K562 (cell line): ENCODE results near the gene MGA. TPM values are rescaled to one million over a fixed set of nuclear protein-coding genes. Genes with fewer than 3 reads are reported as not detected.

Experiments used
- ATF1 ChIP-seq, 2 experiments: fragments of 450-650 bp in 1 of 2; IDR thresholded peaks; 2 replicates each; pipeline ENCODE4 v1.6.1; 2016; ENCODE audit warnings: missing compliant biosample characterization in 1 of 2, missing genetic modification characterization in 1 of 2
- ELF1 ChIP-seq: fragments of 200-800 bp; sonication (Bioruptor generic); IDR thresholded peaks from 2 replicates; pipeline ENCODE4 v1.6.1; 2016; ENCODE audit warnings: missing genetic modification characterization, missing compliant biosample characterization
- NFIC ChIP-seq: fragments of 450-650 bp; IDR thresholded peaks from 2 replicates; pipeline ENCODE4 v1.6.1; 2017; ENCODE audit warnings: mild to moderate bottlenecking, inconsistent platforms
- POLR2H ChIP-seq: IDR thresholded peaks from 2 replicates; pipeline ENCODE4 v1.6.1; 2016; ENCODE audit warnings: missing genetic modification characterization, low read depth, mild to moderate bottlenecking, control low read depth, missing compliant biosample characterization, moderate library complexity
- RBM34 ChIP-seq: fragments of 200-400 bp; formaldehyde crosslinking; IDR thresholded peaks from 2 replicates; pipeline ENCODE4 v1.6.1; 2018; ENCODE audit warnings: low read length, borderline replicate concordance; ENCODE audit not compliant: insufficient read depth
- RFX5 ChIP-seq: IDR thresholded peaks from 2 replicates; pipeline ENCODE4 v1.6.1; 2011; ENCODE audit warnings: low read depth, mild to moderate bottlenecking, improper control_type of control experiment, low read length
- SAP30 ChIP-seq: fragments of 200-600 bp; sonication (generic); IDR thresholded peaks from 2 replicates; pipeline ENCODE4 v1.6.1; 2012; ENCODE audit warnings: borderline replicate concordance, low read depth, mild to moderate bottlenecking, moderate library complexity, low read length, control low read depth, inconsistent platforms; ENCODE audit not compliant: insufficient read depth, poor library complexity, severe bottlenecking
- SMARCC2 ChIP-seq: fragments of 450-650 bp; IDR thresholded peaks from 2 replicates; pipeline ENCODE4 v1.6.1; 2017; ENCODE audit warnings: antibody characterized with exemption, moderate library complexity, mild to moderate bottlenecking, low read depth
- TAL1 ChIP-seq: fragments of 450-650 bp; IDR thresholded peaks from 2 replicates; pipeline ENCODE4 v1.6.1; 2016; ENCODE audit warnings: mild to moderate bottlenecking
- TARDBP ChIP-seq: fragments of 450-650 bp; IDR thresholded peaks from 2 replicates; pipeline ENCODE4 v1.6.1; 2016
- TOE1 ChIP-seq, 2 experiments: fragments of 450-650 bp in 1 of 2; sonication (generic) in 1 of 2; formaldehyde crosslinking in 1 of 2; IDR thresholded peaks; 2 replicates each; pipeline versions ENCODE4 v1.7.1 to v1.8.0; 2016 to 2022; ENCODE audit warnings: borderline replicate concordance in 2 of 2, mild to moderate bottlenecking in 2 of 2, antibody characterized with exemption in 1 of 2, inconsistent platforms in 1 of 2, low read depth in 1 of 2, missing genetic modification reagents in 1 of 2, moderate library complexity in 1 of 2
- ZNF263 ChIP-seq: sonication (generic); formaldehyde crosslinking; IDR thresholded peaks from 2 replicates; pipeline ENCODE4 v1.8.0; 2022; ENCODE audit warnings: mild to moderate bottlenecking, missing genetic modification reagents, borderline replicate concordance
- ZNF316 ChIP-seq: fragments of 450-650 bp; IDR thresholded peaks from 2 replicates; pipeline ENCODE4 v1.6.1; 2016
- ZNF518B ChIP-seq: fragments of 250-450 bp; sonication (Bioruptor Pico); IDR thresholded peaks from 2 replicates; pipeline ENCODE4 v1.5.0; 2021; ENCODE audit warnings: mild to moderate bottlenecking, moderate library complexity
- ZNF589 ChIP-seq: fragments of 200-800 bp; sonication (Bioruptor generic); IDR thresholded peaks from 2 replicates; pipeline ENCODE4 v1.6.1; 2016; ENCODE audit warnings: low read depth, missing genetic modification characterization, missing compliant biosample characterization
- ZNF766 ChIP-seq: fragments of 200-800 bp; sonication (Bioruptor generic); conservative IDR thresholded peaks from 2 replicates; pipeline ENCODE4 v1.6.1; 2016; ENCODE audit warnings: missing genetic modification characterization, missing compliant biosample characterization
- ZNF780A ChIP-seq: fragments of 250-450 bp; sonication (Bioruptor Pico); IDR thresholded peaks from 2 replicates; pipeline ENCODE4 v1.5.0; 2021; ENCODE audit warnings: mild to moderate bottlenecking
- polyA plus RNA-seq, 8 experiments: library from polyadenylated mRNA; depleted of rRNA in 4 of 8; stranded (reverse) in 5 of 8; unstranded in 3 of 8; fragments of >200 nt; fragmentation: Nextera tagmentation in 2 of 8; fragmentation: Illumina TruSeq in 1 of 8; extraction: Ambion mirVana in 2 of 8; extraction: Trizol in 1 of 8; gene quantifications; 2 replicates each; pipeline versions ENCODE4 v1.2.1 to v1.2.3, GENCODE V29; 2011 to 2014; ENCODE audit warnings: inconsistent platforms in 1 of 8, missing spikeins in 1 of 8
- total RNA-seq, 7 experiments: library from RNA; depleted of rRNA in 6 of 7; stranded (reverse); fragments of >200 nt in 6 of 7; fragmentation: Illumina TruSeq in 2 of 7; extraction: Trizol in 2 of 7; gene quantifications; 2 replicates each; pipeline versions ENCODE4 v1.2.1 to v1.2.3, GENCODE V29; 2011 to 2021; ENCODE audit warnings: low replicate concordance in 1 of 7
- TF ChIP-seq, protein P1 (sequence below): fragments of 450-650 bp; conservative IDR thresholded peaks from 2 replicates; pipeline ENCODE4 v1.6.1; 2016; ENCODE audit warnings: missing genetic modification characterization, low read depth, mild to moderate bottlenecking, missing compliant biosample characterization, moderate library complexity
- TF ChIP-seq, protein P2 (sequence below): sonication (generic); formaldehyde crosslinking; IDR thresholded peaks from 2 replicates; pipeline ENCODE4 v1.8.0; 2022; ENCODE audit warnings: missing genetic modification reagents, mild to moderate bottlenecking, borderline replicate concordance

MGA gene
- total and polyA plus RNA-seq, 9 of the 15 experiments (the other 6 are each of a cell fraction or from before 2014, with no cell fraction given), result 4.7 to 56.1 (median 21.1) TPM

- TF ChIP-seq SMARCC2, result peak; percentile 42; the same call in 1 of the 2 replicates
- peak; percentile 68; the same call in 1 of the 2 replicates for TF ChIP-seq ZNF263 (CRISPR knock-in tag)
- TF ChIP-seq NFIC, result peak; percentile 57; the same call in 1 of the 2 replicates
- no peak for TF ChIP-seq ZNF518B (CRISPR knock-in tag)
- no peak for TF ChIP-seq TAL1
- peak; percentile 72; the same call in 1 of the 2 replicates for TF ChIP-seq ZNF589 (CRISPR knock-in tag)
- TF ChIP-seq ZNF766, result no peak
- peak; percentile 88 for TF ChIP-seq TARDBP
- no peak for TF ChIP-seq RFX5
- peak; percentile 87 for TF ChIP-seq TOE1 (IDR thresholded peaks at IDR 0.05; ENCODE audit: borderline replicate concordance)
- TF ChIP-seq TOE1 (CRISPR knock-in tag; IDR thresholded peaks at IDR 0.05; ENCODE audit: borderline replicate concordance, low read depth), result no peak
- TF ChIP-seq SAP30, result peak; percentile 39
- no peak for TF ChIP-seq ZNF780A (CRISPR knock-in tag)
- TF ChIP-seq ZNF316, result no peak
- TF ChIP-seq RBM34, result no peak
- peak; percentile 39; the same call in 1 of the 2 replicates for TF ChIP-seq ELF1 (tag)
- TF ChIP-seq, protein P1, sequence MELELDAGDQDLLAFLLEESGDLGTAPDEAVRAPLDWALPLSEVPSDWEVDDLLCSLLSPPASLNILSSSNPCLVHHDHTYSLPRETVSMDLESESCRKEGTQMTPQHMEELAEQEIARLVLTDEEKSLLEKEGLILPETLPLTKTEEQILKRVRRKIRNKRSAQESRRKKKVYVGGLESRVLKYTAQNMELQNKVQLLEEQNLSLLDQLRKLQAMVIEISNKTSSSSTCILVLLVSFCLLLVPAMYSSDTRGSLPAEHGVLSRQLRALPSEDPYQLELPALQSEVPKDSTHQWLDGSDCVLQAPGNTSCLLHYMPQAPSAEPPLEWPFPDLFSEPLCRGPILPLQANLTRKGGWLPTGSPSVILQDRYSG, result no peak
- TF ChIP-seq, protein P2, sequence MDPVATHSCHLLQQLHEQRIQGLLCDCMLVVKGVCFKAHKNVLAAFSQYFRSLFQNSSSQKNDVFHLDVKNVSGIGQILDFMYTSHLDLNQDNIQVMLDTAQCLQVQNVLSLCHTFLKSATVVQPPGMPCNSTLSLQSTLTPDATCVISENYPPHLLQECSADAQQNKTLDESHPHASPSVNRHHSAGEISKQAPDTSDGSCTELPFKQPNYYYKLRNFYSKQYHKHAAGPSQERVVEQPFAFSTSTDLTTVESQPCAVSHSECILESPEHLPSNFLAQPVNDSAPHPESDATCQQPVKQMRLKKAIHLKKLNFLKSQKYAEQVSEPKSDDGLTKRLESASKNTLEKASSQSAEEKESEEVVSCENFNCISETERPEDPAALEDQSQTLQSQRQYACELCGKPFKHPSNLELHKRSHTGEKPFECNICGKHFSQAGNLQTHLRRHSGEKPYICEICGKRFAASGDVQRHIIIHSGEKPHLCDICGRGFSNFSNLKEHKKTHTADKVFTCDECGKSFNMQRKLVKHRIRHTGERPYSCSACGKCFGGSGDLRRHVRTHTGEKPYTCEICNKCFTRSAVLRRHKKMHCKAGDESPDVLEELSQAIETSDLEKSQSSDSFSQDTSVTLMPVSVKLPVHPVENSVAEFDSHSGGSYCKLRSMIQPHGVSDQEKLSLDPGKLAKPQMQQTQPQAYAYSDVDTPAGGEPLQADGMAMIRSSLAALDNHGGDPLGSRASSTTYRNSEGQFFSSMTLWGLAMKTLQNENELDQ, result 0 out of 2 replicates have a peak, but pooled peaks have one; percentile 31
- peak; percentile 50; the same call in 1 of the 2 replicates for TF ChIP-seq POLR2H
- TF ChIP-seq ATF1 (CRISPR knock-in tag; IDR thresholded peaks at IDR 0.05), result peak; percentile 47; the same call in 1 of the 2 replicates
- peak; percentile 69 for TF ChIP-seq ATF1 (tag; IDR thresholded peaks at IDR 0.05)
Observed at GRCh38 chr15:41774062-41774881, 114.1 kb downstream of the MGA start, which contains the start of gene MAPKBP1 (continued).
